Left ventricle myocardium inferior (tissue), 1 donor: Measurements from ENCODE around the gene SPTB. TPM values are rescaled to one million over a fixed set of nuclear protein-coding genes. Genes with fewer than 3 reads are reported as not detected.

Experiments used
- DNase-seq: peaks from one replicate; pipeline ENCODE4 v3.0.0-alpha.2; 2020
- H3K27ac ChIP-seq: fragments of 200-600 bp; replicated peaks from 2 replicates; pipeline ENCODE4 v1.8.0; 2021
- H3K27me3 ChIP-seq: fragments of 200-600 bp; 2 replicates; pipeline ENCODE4 v1.8.0; 2021; ENCODE audit warnings: low read depth
- H3K36me3 ChIP-seq: fragments of 200-600 bp; 2 replicates; pipeline ENCODE4 v1.8.0; 2021
- H3K4me1 ChIP-seq: fragments of 200-600 bp; 2 replicates; pipeline ENCODE4 v1.8.0; 2021
- H3K4me3 ChIP-seq: fragments of 200-600 bp; 2 replicates; pipeline ENCODE4 v1.8.0; 2021; ENCODE audit warnings: mild to moderate bottlenecking, moderate library complexity
- H3K9me3 ChIP-seq: fragments of 200-600 bp; replicated peaks from 2 replicates; pipeline ENCODE4 v1.8.0; 2021
- CTCF ChIP-seq: fragments of 200-600 bp; IDR thresholded peaks from 2 replicates; pipeline ENCODE4 v1.8.0; 2021; ENCODE audit warnings: antibody characterized with exemption, mild to moderate bottlenecking, borderline replicate concordance
- intact Hi-C: fragments of 100-400 bp; cut with micrococcal nuclease; formaldehyde crosslinking; loops from one replicate; pipeline ENCODE4 v1.11.0; 2022
- total RNA-seq: library from RNA; stranded (reverse); fragmentation: NEBNext Ultra II Directional; extraction: Animal tissue kit (Norgen Biotek cat#: 25700); gene quantifications from one replicate; pipeline ENCODE4 v1.2.1, GENCODE V29; 2021
- donor health status: DM: no; HTN: yes; CAD: no; lungs with severe emphysema.

Gene SPTB
- total RNA-seq, 1 donor from 2014 or later = 82.2 TPM

GRCh38 chr14:64795211-64795610 is 84.5 kb downstream of the SPTB start:
- no peak overlapping the region for H3K27ac ChIP-seq
- H3K4me3 ChIP-seq = no peak overlapping the region
- intact Hi-C loops = no loop called here
- H3K9me3 ChIP-seq = no peaks in the 10 kb centered on the region
- no peak for TF ChIP-seq CTCF
- no peak for DNase-seq
- peaks cover 58% of the 10 kb centered on the region for H3K36me3 ChIP-seq
- H3K27me3 ChIP-seq = no peaks in the 10 kb centered on the region
- peaks cover 5% of the 10 kb centered on the region for H3K4me1 ChIP-seq

DNA sequence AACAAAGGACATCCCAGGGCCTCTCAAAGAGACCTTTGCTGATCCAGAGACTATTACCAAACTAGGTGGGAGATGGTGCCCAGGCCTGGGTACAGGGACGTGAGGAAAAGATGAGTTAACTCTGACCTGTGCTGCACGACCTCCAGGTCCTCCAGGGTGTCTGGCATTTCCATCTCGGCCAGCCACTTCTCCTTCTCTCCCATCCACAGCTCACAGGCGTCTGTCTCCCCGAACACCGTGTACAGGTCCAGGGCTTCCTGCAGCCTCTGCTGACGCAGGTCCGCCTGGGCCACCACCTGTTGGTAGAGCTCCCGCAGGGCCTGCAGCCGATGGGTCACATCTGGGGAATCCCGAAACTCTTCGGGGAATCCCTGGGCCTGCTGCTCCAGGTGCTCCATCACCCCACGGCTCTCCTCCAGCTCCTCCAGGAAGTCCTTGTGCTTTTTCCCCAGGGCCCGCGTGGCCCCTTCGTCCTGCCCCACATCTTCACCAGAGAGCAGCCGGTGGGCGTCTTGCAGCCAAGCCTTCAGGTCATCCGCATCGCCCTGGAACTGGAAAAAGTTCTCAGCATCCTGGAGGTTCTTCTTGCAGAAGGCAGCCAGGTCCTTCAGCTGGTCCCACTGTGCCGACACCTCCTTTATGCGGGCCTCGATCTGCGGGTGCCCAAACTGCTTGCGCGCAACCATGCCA is 86.7 kb downstream of the SPTB start:
- Histone ChIP-seq H3K9me3 (no peaks in the 10 kb centered on the region), H3K4me3 (no peak overlapping the region), H3K4me1 (no peaks in the 10 kb centered on the region), H3K27me3 (no peaks in the 10 kb centered on the region), H3K36me3 (peaks cover 52% of the 10 kb centered on the region), H3K27ac (no peak overlapping the region)
- intact Hi-C loops = no loop called here
- no peak for TF ChIP-seq CTCF
- no peak for DNase-seq

DNA sequence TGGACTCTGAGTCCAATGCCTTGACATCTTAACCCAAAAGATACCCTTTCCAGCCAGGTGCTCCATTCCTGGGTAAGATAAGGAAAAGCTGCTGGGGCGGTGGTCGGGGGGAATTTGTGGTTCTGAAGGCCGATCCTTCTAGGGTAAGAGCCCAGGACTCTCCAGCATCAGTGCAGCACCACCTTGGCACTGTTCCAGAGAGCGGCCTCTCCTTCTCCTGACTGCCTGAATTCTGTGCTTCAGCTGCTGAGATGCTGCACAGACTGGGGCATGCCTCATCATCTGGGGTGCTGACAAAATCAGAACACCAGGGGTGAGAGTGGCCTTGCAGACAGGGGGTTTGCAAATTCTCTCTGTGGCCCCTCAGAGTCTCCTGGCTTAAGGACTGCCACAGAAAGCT is 87.5 kb downstream of the SPTB start:
- Histone ChIP-seq H3K9me3 (no peaks in the 10 kb centered on the region), H3K36me3 (peaks cover 52% of the 10 kb centered on the region), H3K27me3 (no peaks in the 10 kb centered on the region), H3K27ac (no peak overlapping the region), H3K4me1 (no peaks in the 10 kb centered on the region), H3K4me3 (no peak overlapping the region)
- TF ChIP-seq CTCF = no peak
- intact Hi-C loops = no loop called here
- DNase-seq = no peak

DNA sequence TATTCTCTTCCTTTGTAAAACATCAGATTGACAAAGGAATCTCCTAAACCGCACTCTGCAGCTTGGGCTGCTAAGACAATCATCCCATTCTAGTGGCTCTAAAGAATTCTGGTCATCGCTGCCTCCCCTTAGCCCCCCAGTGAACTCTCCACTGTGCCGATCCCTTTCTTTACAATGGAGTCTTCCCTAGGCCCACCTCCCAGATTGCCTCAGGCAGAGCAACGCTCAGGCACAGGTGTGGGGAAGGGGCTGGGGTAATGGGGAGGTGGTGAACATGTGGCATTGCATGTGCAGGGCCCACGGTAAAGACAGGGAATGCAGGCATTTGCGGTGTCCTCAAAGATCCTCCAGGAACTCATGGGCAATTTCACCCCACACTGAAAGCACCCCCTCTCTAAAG is 89.2 kb downstream of the SPTB start:
- H3K36me3 ChIP-seq = peaks cover 43% of the 10 kb centered on the region
- no peaks in the 10 kb centered on the region for H3K9me3 ChIP-seq
- no peak for DNase-seq
- no peaks in the 10 kb centered on the region for H3K27me3 ChIP-seq
- intact Hi-C loops = no loop called here
- H3K4me3 ChIP-seq = no peak overlapping the region
- TF ChIP-seq CTCF = no peak
- no peak overlapping the region for H3K27ac ChIP-seq
- H3K4me1 ChIP-seq = peaks cover 8% of the 10 kb centered on the region

DNA sequence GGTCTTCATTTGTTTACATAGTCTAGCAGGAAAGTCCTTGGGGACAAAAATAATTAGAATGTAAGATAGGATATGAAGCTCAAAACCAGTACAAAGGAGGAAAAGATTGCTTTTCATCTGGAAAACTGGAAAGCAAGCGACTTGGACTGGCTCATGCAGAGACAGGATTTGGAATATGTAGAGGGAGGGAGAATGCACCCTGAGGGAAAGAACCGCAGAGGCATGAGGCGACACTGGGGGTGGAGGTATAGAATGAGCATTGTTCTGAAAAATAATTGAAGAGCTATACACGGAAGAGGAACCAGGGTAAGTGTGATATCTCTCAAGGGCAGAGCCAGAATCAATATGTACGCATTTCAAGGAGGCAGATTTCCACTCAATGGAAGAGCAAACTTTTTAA is 90.0 kb downstream of the SPTB start:
- DNase-seq = no peak
- Histone ChIP-seq H3K4me1 (peaks cover 8% of the 10 kb centered on the region), H3K4me3 (no peak overlapping the region), H3K9me3 (no peaks in the 10 kb centered on the region), H3K27ac (no peak overlapping the region), H3K27me3 (no peaks in the 10 kb centered on the region), H3K36me3 (peaks cover 43% of the 10 kb centered on the region)
- no peak for TF ChIP-seq CTCF
- intact Hi-C loops = no loop called here
